Measurements from ENCODE around the gene SLC16A6. TPM values are rescaled to one million over a fixed set of nuclear protein-coding genes. Genes with fewer than 3 reads are reported as not detected.
A peak's percentile ranks its signal among the peaks of the same experiment; 100 is the strongest.

The SLC16A6 gene
- total RNA-seq, 1 experiment from 2014 or later: 0.22 TPM

GRCh38 chr17:68290955-68291835, at the start of gene SLC16A6, which contains the start of gene ARSG (continued):
- TF ChIP-seq ELF4 (CRISPR knock-in tag; IDR thresholded peaks at IDR 0.05; ENCODE audit: low read depth) (no peak), STAT6 (CRISPR knock-in tag; conservative IDR thresholded peaks at IDR 0.05; ENCODE audit: low read depth) (no peak), NR3C1 (CRISPR knock-in tag; conservative IDR thresholded peaks at IDR 0.05; ENCODE audit: low read depth) (no peak), ZNF232 (CRISPR knock-in tag; IDR thresholded peaks at IDR 0.05) (no peak), ZBTB21 (CRISPR knock-in tag; IDR thresholded peaks at IDR 0.05; ENCODE audit: borderline replicate concordance) (no peak), ZNF396 (CRISPR knock-in tag; IDR thresholded peaks at IDR 0.05; ENCODE audit: borderline replicate concordance) (no peak), SP1 (CRISPR knock-in tag; conservative IDR thresholded peaks at IDR 0.05) (no peak; the same call in 1 of the 2 replicates), FOXJ3 (CRISPR knock-in tag; IDR thresholded peaks at IDR 0.05; ENCODE audit: borderline replicate concordance) (no peak), GTF2I (CRISPR knock-in tag; conservative IDR thresholded peaks at IDR 0.05) (no peak), ZSCAN18 (CRISPR knock-in tag; IDR thresholded peaks at IDR 0.05) (no peak), E2F5 (CRISPR knock-in tag; IDR thresholded peaks at IDR 0.05) (peak; percentile 71; the same call in 1 of the 2 replicates), FOXK1 (CRISPR knock-in tag; IDR thresholded peaks at IDR 0.05) (0 out of 2 replicates have a peak, but pooled peaks have one; percentile 7), USF1 (CRISPR knock-in tag; IDR thresholded peaks at IDR 0.05) (0 out of 2 replicates have a peak, but pooled peaks have one; percentile 48), SOX15 (CRISPR knock-in tag; IDR thresholded peaks at IDR 0.05) (no peak), PREB (CRISPR knock-in tag; IDR thresholded peaks at IDR 0.05; ENCODE audit: borderline replicate concordance) (no peak), KAT7 (CRISPR knock-in tag; IDR thresholded peaks at IDR 0.05; ENCODE audit: borderline replicate concordance) (no peak), SMAD4 (CRISPR knock-in tag; IDR thresholded peaks at IDR 0.05) (no peak), NFYB (CRISPR knock-in tag; conservative IDR thresholded peaks at IDR 0.05; ENCODE audit: low read depth) (no peak; the same call in 1 of the 2 replicates), EMX1 (CRISPR knock-in tag; IDR thresholded peaks at IDR 0.05) (no peak), ZNF423 (CRISPR knock-in tag; IDR thresholded peaks at IDR 0.05) (no peak), JUN (CRISPR knock-in tag; IDR thresholded peaks at IDR 0.05) (no peak)
